NK-92 (cell line): Measurements from ENCODE around the gene PPP2R2C.

Experiments
- DNase-seq: peaks from one replicate; lab custom pipeline; 2025; ENCODE audit not compliant: unreplicated experiment; lab: John Stamatoyannopoulos, UW

The PPP2R2C gene

GRCh38 chr4:6383929-6384328 lies 88.5 kb downstream of the PPP2R2C start:
- DNase-seq = no peak

DNA sequence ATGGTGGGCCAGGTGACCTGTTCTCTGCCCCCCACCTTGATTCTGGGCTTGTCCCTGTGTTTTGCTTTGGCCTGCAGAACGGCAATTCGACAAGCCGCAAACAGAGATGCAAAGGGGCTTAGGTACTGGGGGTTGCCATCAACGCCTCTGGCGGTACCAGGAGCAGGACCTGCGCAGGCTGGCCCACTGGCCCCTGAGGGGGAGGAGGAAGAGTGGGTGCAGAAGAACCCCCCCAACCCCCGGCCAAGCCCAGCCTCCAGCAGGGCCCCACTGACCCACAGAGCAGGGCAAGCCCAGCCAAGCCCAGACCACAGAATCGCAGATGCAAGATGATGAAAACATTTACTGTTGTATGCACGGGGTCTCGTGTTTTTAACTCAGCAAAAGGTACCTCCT lies 89.4 kb downstream of the PPP2R2C start:
- no peak for DNase-seq

DNA sequence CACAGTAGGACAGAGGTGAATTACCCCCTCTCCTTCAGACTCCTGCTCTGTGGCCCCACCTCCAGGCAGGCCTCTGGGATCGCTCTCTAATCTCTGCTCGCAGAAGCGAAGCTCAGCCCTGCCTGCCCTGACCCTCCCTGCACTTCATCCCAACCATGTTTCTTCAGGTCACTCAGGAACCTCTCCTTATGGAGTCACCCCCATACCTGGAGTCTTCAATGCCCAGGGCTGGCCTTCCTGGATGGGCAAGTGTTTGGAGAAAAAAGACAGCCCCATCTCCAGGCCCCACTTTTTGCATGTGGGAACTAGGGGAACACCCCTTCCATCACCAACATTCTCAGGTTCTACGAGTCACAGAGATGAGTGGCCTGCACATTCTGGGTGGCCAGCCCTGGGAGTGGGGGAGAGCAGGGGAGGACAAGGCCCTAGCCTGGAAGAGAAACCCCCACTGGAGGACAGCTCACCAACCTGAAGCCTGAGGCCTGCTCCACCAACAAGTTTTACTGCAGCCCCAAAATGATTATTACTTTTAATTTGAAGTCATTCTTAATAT lies 90.8 kb downstream of the PPP2R2C start:
- no peak for DNase-seq

DNA sequence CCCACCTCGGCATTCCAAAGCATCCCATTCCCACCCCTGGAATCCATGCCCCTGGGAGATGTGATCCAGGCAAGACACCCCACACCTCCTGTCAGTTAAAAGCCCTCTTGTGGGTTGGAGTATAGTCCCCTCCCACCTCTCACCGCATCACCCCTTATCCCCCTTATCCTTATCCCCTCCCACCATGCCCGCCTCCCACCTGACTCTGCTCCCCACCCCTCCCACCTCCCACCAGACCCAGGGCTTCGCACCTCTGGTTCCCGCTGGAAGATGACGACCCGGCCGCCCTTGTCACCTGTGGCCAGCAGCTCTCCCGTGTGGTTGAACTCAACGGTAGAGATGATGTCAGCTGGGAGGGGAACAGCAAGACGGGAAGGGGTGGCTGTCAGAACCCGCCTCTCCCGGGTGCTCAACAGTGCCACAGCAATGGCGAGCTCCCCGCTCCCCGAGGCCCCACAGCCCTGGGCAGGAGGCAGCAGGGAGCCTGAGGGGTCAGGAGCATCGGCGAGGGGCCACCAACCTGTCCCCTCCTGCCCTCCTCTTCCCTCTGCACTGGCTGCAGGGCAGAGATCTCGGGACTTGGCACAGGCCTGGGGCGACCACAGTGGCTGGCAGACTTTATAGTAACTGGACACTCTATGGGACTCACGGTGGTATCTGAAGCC lies 91.5 kb downstream of the PPP2R2C start:
- no peak for DNase-seq

DNA sequence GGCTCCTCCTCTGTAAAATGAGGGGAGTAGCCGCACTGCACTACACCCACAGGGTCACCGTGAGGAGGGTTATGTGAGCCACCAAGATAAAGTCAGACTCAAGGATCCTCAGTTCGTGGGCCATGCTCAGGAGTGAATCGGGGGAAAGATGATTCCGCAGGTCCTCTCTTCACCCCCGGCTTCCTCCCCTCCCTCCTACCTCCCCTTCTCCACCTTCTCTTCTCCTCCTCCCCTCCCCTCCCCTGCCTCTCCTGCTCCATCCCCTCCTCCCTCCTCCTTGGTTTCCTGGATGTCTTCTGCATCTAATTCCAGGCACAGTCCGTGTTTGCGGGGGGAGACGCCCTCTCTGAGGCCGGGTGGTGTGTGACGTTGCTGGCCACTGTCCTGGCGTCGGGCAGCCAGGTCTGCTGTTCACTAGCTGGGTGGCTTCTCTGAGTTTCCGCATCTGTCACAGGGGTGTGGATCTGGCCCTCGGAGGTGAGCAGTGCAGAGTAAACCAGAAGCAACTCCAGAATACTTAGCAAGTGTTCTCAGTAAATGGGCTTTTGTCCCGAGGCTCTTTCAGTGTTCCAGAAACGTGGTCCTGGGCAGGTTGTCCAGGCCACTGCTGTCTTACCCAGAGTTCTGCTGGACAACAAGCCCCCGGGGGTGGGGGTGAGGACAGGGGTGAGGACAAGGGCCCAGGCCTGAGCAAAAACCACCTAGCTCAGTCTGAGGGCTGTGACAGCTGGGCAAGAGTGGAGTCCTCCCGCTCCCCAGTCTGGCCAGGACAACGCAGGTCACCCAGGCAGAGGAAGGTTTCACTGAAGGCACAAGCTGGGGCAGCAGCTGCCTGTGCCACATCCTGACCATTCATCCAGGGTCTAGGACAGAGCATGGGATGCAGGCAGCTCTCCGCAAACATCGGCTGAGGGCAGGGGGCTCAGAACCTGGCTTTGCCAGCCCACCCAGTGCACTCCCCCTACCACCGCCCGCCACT lies 92.4 kb downstream of the PPP2R2C start:
- no peak for DNase-seq

DNA sequence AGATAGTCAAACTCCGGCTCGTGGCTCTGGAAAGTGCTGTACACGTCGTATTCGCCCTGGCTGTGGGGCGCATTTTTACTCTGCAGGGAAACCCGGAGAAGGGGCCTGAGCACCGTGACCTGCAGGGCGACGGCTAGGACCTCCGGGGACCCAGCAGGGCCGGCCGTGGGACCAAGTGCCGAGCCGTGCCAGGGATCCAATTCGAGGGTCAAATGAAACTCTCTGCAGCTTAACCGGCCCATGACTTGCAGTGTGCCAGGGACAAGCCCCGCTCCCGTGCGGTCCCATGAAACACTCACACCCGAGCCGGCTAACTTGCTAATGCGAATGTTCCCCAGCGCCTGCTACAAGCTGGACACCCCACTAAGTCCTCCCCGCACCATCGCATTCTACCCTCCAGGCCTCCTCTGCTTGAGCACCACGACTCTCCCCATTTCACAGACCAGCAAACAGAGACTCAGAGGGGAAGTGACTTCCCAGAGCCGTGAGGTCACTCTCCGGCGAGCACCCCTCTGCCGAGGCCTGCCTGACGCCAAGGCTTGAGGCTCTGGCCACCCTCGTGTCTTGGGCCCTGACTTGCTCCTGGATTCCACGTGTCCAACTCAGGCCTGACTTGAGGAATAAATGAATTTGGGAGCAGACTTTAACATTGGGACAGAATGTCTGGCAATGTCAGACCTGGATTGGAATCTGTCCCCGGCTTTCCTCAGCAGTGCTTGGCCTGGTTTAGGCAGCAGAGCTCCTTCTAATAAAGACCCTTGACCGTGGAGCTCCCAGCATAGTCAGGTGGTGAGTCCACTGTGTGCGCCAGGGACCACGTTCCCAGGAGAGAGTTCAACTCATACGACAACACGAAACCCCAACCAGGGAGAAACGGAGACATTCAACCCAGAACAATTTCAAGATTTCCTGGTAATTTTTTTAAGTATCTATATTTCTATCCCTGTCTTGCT lies 93.6 kb downstream of the PPP2R2C start:
- no peak for DNase-seq

DNA sequence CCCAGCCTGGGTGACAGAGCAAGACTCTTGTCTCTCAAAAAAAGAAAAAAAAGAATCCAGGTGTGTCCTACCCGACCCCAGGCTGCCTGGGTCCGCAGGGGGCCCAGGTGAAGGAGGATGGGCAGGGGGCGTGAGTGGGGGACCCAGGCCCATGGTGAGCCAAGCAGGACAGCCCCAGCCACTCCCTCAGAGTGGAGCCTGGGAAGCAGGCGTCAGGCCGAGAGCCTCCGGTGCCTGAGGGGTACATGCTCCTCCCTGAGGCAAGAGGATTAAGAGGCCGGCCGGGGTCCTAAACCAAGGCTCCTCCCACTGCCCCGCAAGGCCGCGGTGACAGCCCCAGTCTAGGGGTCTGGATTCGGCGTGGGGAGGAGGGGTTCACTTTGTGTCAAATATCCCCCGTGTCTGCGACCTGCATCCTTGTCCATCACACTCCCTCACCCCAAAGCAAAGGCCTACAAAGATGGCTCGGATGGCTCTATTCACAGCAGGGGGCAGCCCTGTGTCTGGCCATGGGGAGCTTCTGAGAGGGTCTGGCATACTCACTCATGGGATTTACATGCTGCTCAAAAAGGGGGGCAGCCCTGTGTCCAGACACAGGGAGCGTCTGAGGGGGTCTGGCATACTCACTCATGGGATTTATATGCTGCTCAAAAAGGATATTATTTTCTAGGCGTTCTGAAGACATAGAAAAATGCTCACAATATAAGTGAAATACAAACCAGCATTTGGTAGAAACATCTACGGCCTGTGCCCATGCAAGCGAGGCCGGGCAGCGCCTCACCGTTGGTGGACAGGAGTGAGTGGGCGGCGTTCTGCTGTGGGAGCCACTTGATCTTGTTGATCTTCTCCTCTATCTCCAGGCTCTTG lies 94.6 kb downstream of the PPP2R2C start:
- DNase-seq = no peak

DNA sequence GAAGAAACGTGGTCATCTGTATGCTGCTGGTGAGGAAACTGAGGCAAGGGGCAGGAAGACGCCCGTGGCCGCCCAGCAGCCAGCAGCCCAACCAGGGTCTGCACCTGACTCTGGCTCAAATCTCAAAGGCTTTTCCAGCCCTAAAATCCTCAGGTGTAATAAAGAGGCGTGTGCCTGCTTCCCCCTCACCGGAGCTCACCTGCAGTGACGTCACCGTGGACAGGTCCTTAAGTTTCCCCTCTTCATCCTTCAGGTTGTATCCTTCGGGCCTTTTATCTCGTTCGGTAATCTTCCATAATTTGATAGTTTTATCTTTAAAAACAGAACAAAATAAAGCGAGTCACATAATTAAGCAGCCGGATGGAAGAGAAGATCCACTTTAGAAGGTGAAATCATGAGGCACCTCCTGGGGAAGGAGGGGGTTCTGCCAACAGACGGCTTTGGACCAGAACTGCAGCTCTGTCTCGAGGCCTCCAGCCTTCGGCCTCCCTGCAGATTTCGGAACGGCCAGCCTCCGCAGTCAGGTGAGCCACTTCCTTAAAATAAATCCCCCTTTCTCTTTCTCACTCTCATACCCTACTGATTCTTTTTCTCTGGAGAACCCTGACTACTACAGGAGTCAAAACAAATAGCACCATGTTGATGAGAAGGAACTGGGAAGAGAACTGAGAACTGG lies 96.7 kb downstream of the PPP2R2C start:
- no peak for DNase-seq

- no peak for DNase-seq
These were observed 97.8 kb downstream of the PPP2R2C start for GRCh38 chr4:6374575-6374974.

GRCh38 chr4:6373541-6374410 lies 98.6 kb downstream of the PPP2R2C start:
- DNase-seq = no peak

GRCh38 chr4:6372649-6373525 lies 99.5 kb downstream of the PPP2R2C start:
- DNase-seq = no peak

GRCh38 chr4:6371812-6372211 lies 100.6 kb downstream of the PPP2R2C start:
- no peak for DNase-seq

DNA sequence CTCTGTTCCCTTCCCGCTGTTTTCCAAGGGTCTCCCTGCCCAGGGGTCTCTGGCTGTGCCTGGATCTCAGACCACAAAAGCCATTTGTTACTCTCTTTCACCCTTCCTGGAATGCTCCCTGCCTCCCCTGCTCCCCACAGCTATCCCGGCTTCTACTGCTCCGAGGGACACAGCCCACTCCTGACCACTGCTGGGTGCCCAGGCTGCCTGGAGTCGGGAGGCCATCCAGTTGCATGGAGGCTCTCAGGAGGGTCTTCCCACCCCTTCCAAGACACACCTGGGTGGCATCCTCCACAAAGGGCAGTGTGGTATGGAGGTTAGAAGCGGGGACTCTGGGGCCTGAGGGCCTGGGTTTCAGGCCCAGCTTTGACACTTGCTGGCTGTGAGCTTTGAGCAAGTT lies 101.1 kb downstream of the PPP2R2C start:
- DNase-seq = no peak

DNA sequence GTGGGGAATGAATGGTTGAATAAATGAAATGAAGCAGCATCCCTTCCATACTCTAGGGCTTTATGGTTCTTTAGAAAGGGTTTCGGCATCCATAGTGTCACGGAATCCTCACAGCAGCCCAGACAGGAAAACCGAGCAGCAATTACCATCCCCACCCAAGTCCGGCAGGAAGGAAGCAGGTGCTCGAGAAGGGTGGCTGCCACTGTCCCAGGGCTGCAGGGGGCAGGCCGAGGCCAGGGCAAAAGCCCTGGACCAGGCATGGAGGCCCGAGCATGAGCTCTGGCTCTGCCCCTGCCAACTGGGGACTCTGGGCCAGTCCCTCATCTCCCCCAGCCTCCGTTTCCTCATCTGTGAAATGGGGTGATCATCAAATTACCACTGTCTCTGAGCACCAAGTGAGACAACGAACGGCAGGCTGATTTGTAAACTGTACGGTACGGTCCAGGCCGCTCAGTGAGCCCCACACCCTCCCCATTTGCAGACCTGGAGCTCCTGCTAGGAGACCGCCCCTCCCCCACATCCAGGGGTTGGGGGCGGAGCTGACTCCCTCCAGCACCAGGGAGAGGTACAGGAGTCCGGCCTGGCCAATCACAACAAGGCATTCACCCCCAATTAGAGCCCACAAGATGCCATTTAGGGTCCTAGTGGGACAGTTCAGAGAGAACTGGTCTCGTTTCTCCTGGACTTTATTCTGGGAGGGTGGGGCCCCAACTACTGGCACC lies 102.3 kb downstream of the PPP2R2C start:
- no peak for DNase-seq

- DNase-seq = no peak
These were observed 102.9 kb downstream of the PPP2R2C start for GRCh38 chr4:6369511-6369910.

DNA sequence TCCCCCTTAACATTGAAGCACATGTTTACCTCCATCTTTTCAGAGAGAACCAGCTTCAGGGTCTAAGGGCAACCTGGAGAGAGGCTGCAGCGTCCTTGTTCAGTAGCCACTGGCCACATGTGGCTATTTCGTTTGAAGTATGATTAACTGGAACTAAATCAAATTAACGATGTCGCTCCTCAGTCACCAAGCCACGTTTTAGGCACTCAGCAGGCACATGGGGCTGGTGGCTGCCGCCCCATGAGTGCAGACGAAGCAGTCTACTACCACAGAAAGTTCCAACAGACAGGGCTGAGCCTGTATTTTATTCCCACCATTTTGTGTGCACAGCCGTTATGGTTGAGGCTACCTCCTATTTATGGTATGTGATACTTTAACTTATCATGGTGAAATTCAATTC lies 103.4 kb downstream of the PPP2R2C start:
- DNase-seq = no peak

- DNase-seq = no peak
These were observed 103.8 kb downstream of the PPP2R2C start for GRCh38 chr4:6368601-6369000.
